ENCODE results near the gene CCDC40. TPM values are rescaled to one million over a fixed set of nuclear protein-coding genes. Genes with fewer than 3 reads are reported as not detected.
A peak's percentile ranks its signal among the peaks of the same experiment; 100 is the strongest.

Gene CCDC40
- total and polyA plus RNA-seq, 9 of the 15 experiments (the other 6 are each of a cell fraction or from before 2014, with no cell fraction given), result 0.07 to 0.33 TPM; not detected in 7

GRCh38 chr17:80114758-80115157 lies 78.3 kb downstream of the CCDC40 start (continued):
- TF ChIP-seq SAFB2 (IDR thresholded peaks at IDR 0.05; ENCODE audit: borderline replicate concordance, low read depth, low read length, severe bottlenecking), result no peak
- TF ChIP-seq HNRNPLL (IDR thresholded peaks at IDR 0.05; ENCODE audit: low read depth, low read length, poor library complexity, severe bottlenecking), result no peak

DNA sequence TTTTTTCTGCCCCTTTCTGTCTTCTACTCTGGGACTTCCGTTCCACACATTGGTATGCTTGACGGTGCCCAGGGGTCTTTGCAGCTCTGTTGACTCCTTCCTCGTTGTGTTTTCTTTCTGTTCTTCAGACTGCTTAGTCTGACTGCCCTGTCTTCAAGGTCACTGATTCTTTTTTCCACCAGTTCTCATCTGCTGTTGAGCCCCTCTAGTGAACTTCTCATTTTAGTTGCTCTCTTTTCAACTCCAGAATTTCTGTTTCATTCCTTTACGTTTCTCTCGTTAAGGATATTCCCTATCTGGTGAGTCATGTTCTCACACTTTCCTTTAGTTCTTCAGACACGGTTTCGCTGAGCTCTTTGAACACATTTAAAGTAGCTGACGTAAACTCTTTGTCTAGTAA lies 78.7 kb downstream of the CCDC40 start:
- no TSS peak for BruUV-seq (replicated peaks)
- Histone ChIP-seq H3K79me2 (ENCODE audit: control insufficient read depth, insufficient read depth, low read length) (no peaks in the 10 kb centered on the region), H2AFZ (ENCODE audit: low read depth, low read length) (no peak overlapping the region), H3K9ac (ENCODE audit: insufficient read depth in 1 of 2, low read depth in 2 of 2, low read length in 2 of 2) (no peak overlapping the region), H3K27me3 (ENCODE audit: control insufficient read depth in 2 of 2, insufficient read depth in 2 of 2, low read length in 2 of 2) (peaks cover 46 to 78% of the 10 kb centered on the region in 2 experiments), H3K9me1 (ENCODE audit: control insufficient read depth, insufficient read depth, low read length) (no peaks in the 10 kb centered on the region), H3K4me1 (replicated peaks in 1 of 2; ENCODE audit: control insufficient read depth in 2 of 2, insufficient read depth in 2 of 2, low read length in 2 of 2) (peaks cover 0 to 54% of the 10 kb centered on the region in 2 experiments; a peak in 2 of 5 replicates), H3K9me3 (replicated peaks; ENCODE audit: control insufficient read depth, insufficient read depth, low read depth, low read length) (0 out of 2 replicates have a peak, but pooled peaks cover 5% of the 10 kb centered on the region), H3K27ac (ENCODE audit: extremely low read depth, low read depth, low read length) (no peak overlapping the region), H3K4me2 (ENCODE audit: insufficient read depth, low read length) (no peak overlapping the region), H4K20me1 (replicated peaks; ENCODE audit: control insufficient read depth, insufficient read depth, low read length) (no peaks in the 10 kb centered on the region), H3K36me3 (ENCODE audit: control insufficient read depth, insufficient read depth, low read length) (no peaks in the 10 kb centered on the region), H3K4me3 (no peak overlapping the region)
- ATAC-seq (no peak), FAIRE-seq (no peak), DNase-seq (ENCODE audit: extremely low read depth in 1 of 4, low spot score in 3 of 4) (no peak)
- POLR2A ChIA-PET, result interaction anchor here (0.8 to 1.9 kb wide), 5 partner anchors 9 to 750 kb away, joined by 3 to 5 read pairs (median 3); partner anchors contain the start of gene GAA
- CTCF ChIA-PET (ENCODE audit: low intra/inter-chr PET ratio), result no interaction called here
- TF ChIP-seq HDGF (IDR thresholded peaks at IDR 0.05) (no peak), BACH1 (tag; IDR thresholded peaks at IDR 0.05) (no peak), ATF3 (IDR thresholded peaks at IDR 0.05) (0 out of 2 replicates have a peak, but pooled peaks have one; percentile 15), ATF3 (CRISPR knock-in tag; conservative IDR thresholded peaks at IDR 0.05) (no peak), TRIM24 (IDR thresholded peaks at IDR 0.05) (peak in 1 of 2 experiments; percentile 45; a peak in 1 of 4 replicates), ZNF280A (IDR thresholded peaks at IDR 0.05; ENCODE audit: low read depth, partially characterized antibody) (peak; percentile 69), TRIM28 (IDR thresholded peaks at IDR 0.05) (peak; percentile 38; the same call in 1 of the 2 replicates), U2AF2 (optimal IDR thresholded peaks at IDR 0.05; ENCODE audit: low read depth, low read length) (no peak), CBX3 (IDR thresholded peaks at IDR 0.05; ENCODE audit: borderline replicate concordance in 1 of 2, low read length in 2 of 2) (peak in 1 of 2 experiments; percentile 78; a peak in 2 of 3 replicates), MECOM (CRISPR knock-in tag; IDR thresholded peaks at IDR 0.05) (no peak)
- intact Hi-C loops (cut with micrococcal nuclease), result no loop called here
- in situ Hi-C loops (cut with MboI), result no loop called here
- WGBS (ENCODE audit: insufficient coverage, low coverage, missing lambda C conversion rate), result 9% methylated on average over 8 of the region's 8 CpGs

Data from K562 (cell line).